ENCODE results near the gene KRTAP10-8. TPM values are rescaled to one million over a fixed set of nuclear protein-coding genes. Genes with fewer than 3 reads are reported as not detected.
"Not testable (repeated sequence)": the region's sequence is repeated elsewhere in the genome, so short reads cannot be mapped to it uniquely, and the experiment has no call there.

KRTAP10-8 gene
- total RNA-seq, 4 donors from 2014 or later, result not detected

- H3K4me3 ChIP-seq, result no peak overlapping the region
- no peaks in the 10 kb centered on the region for H3K36me3 ChIP-seq
- no peaks in the 10 kb centered on the region for H3K4me1 ChIP-seq
- H3K27ac ChIP-seq, result no peak overlapping the region
- no peak for DNase-seq
- ATAC-seq, result no peak
- TF ChIP-seq CTCF (IDR thresholded peaks at IDR 0.05 in 4 of 5, conservative IDR thresholded peaks at IDR 0.05 in 1 of 5), result no peak
- TF ChIP-seq POLR2A (IDR thresholded peaks at IDR 0.05), result no peak
- in situ Hi-C loops (cut with MboI; ENCODE audit: low sequenced_read_pairs in 4 of 4), result no loop called here
- peaks cover 0 to 16% (median 5%) of the 10 kb centered on the region in 3 donors for H3K27me3 ChIP-seq
- peaks cover 0 to 12% (median 0%) of the 10 kb centered on the region in 3 donors for H3K9me3 ChIP-seq
- intact Hi-C loops (cut with DNase I; ENCODE audit: low total_unique reads), result no loop called here
These were observed 32.1 kb upstream of the KRTAP10-8 start for GRCh38 chr21:44579833-44580144.

GRCh38 chr21:44580231-44580821 lies 31.6 kb upstream of the KRTAP10-8 start, which contains the start of gene KRTAP10-5:
KRTAP10-5 (minus strand) TSS chr21:44580604; CDS start chr21:44580578, 26 bp downstream.
- intact Hi-C loops (cut with DNase I; ENCODE audit: low total_unique reads); H3K4me1 ChIP-seq; in situ Hi-C loops (cut with MboI; ENCODE audit: low sequenced_read_pairs in 4 of 4); H3K27ac ChIP-seq; H3K4me3 ChIP-seq; ATAC-seq; H3K36me3 ChIP-seq; DNase-seq: not testable (repeated sequence)
- H3K27me3 ChIP-seq, result peaks cover 3 to 18% (median 5%) of the 10 kb centered on the region in 3 donors
- H3K9me3 ChIP-seq, result peaks cover 0 to 12% (median 0%) of the 10 kb centered on the region in 3 donors

GRCh38 chr21:44581158-44581557 lies 30.7 kb upstream of the KRTAP10-8 start:
- H3K27me3 ChIP-seq, result peaks cover 5 to 26% (median 9%) of the 10 kb centered on the region in 3 donors
- H3K9me3 ChIP-seq, result peaks cover 0 to 12% (median 0%) of the 10 kb centered on the region in 3 donors
- TF ChIP-seq POLR2A (IDR thresholded peaks at IDR 0.05) (no peak), CTCF (IDR thresholded peaks at IDR 0.05 in 4 of 5, conservative IDR thresholded peaks at IDR 0.05 in 1 of 5) (no peak)
- H3K4me3 ChIP-seq, result no peak overlapping the region
- no peaks in the 10 kb centered on the region for H3K36me3 ChIP-seq
- DNase-seq (no peak), ATAC-seq (no peak)
- no peaks in the 10 kb centered on the region for H3K4me1 ChIP-seq
- in situ Hi-C loops (cut with MboI; ENCODE audit: low sequenced_read_pairs in 4 of 4), result no loop called here
- intact Hi-C loops (cut with DNase I; ENCODE audit: low total_unique reads), result no loop called here
- no peak overlapping the region for H3K27ac ChIP-seq

GRCh38 chr21:44582055-44582454 lies 29.8 kb upstream of the KRTAP10-8 start:
- Histone ChIP-seq H3K27ac (no peak overlapping the region), H3K27me3 (peaks cover 5 to 28% (median 15%) of the 10 kb centered on the region in 3 donors), H3K4me3 (peak overlapping the region in 1 of 4 donors; percentile 25), H3K4me1 (no peaks in the 10 kb centered on the region), H3K36me3 (no peaks in the 10 kb centered on the region), H3K9me3 (peaks cover 0 to 12% (median 0%) of the 10 kb centered on the region in 3 donors)
- ATAC-seq, result no peak
- no peak for TF ChIP-seq CTCF (IDR thresholded peaks at IDR 0.05 in 4 of 5, conservative IDR thresholded peaks at IDR 0.05 in 1 of 5)
- TF ChIP-seq POLR2A (IDR thresholded peaks at IDR 0.05), result no peak
- DNase-seq, result no peak
- intact Hi-C loops (cut with DNase I; ENCODE audit: low total_unique reads), result no loop called here
- in situ Hi-C loops (cut with MboI; ENCODE audit: low sequenced_read_pairs in 4 of 4), result no loop called here

- Histone ChIP-seq H3K4me1 (no peaks in the 10 kb centered on the region), H3K27ac (no peak overlapping the region), H3K36me3 (no peaks in the 10 kb centered on the region), H3K9me3 (peaks cover 0 to 12% (median 0%) of the 10 kb centered on the region in 3 donors), H3K4me3 (no peak overlapping the region), H3K27me3 (peaks cover 5 to 28% (median 15%) of the 10 kb centered on the region in 3 donors)
- DNase-seq (no peak), ATAC-seq (no peak)
- TF ChIP-seq POLR2A (IDR thresholded peaks at IDR 0.05), result no peak
- TF ChIP-seq CTCF (IDR thresholded peaks at IDR 0.05 in 4 of 5, conservative IDR thresholded peaks at IDR 0.05 in 1 of 5), result no peak
- in situ Hi-C loops (cut with MboI; ENCODE audit: low sequenced_read_pairs in 4 of 4) (no loop called here), intact Hi-C loops (cut with DNase I; ENCODE audit: low total_unique reads) (no loop called here)
These were observed 28.6 kb upstream of the KRTAP10-8 start for GRCh38 chr21:44583089-44583799.

Measured in gastrocnemius medialis (tissue), 4 donors.